GM18499 (cell line): Measurements from ENCODE around the gene IL2RA.

Experiments
- ATAC-seq: cut with Tn5 transposase; IDR thresholded peaks from one replicate; pipeline ENCODE4 v1.9.1; 2021; ENCODE audit warnings: moderate number of reproducible peaks; ENCODE audit not compliant: insufficient read depth, unreplicated experiment

The IL2RA gene

DNA sequence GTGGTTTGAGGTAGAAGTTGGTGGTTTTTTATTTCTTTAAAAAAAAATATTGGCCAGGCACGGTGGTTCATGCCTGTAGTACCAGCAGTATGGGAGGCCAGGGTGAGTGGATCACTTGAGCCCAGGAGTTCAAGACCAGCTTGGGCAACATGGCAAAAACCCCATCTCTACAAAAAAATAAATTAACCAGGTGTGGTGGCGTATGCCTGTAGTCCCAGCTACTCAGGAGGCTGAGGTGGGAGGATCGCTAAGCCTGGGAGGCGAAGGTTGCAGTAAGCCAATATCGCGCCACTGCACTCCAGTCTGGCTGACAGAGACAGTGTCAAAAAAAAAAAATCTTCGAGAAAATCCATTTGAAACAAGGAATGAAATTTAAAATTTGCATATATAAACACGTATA, 1.1 kb downstream of the IL2RA start:
- ATAC-seq: no peak

DNA sequence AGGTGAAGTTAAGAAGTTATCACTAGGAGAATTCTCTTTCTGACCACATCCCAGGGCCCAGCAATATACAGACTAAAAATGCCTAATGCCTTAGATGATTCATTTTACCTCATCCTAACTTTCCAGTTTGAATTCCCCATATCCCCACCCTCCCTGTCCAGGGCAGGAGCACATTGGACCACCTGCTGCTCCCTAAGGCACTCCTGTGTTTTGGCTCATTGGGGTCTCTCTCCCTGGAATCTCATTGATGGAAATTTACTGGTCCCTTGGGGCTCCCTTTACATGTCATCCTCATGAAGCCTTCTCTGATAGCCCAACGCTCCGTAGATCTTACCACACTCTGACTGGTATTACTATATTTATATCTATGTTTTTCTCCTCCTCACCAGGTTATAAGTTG, 2.7 kb downstream of the IL2RA start:
- no peak for ATAC-seq

DNA sequence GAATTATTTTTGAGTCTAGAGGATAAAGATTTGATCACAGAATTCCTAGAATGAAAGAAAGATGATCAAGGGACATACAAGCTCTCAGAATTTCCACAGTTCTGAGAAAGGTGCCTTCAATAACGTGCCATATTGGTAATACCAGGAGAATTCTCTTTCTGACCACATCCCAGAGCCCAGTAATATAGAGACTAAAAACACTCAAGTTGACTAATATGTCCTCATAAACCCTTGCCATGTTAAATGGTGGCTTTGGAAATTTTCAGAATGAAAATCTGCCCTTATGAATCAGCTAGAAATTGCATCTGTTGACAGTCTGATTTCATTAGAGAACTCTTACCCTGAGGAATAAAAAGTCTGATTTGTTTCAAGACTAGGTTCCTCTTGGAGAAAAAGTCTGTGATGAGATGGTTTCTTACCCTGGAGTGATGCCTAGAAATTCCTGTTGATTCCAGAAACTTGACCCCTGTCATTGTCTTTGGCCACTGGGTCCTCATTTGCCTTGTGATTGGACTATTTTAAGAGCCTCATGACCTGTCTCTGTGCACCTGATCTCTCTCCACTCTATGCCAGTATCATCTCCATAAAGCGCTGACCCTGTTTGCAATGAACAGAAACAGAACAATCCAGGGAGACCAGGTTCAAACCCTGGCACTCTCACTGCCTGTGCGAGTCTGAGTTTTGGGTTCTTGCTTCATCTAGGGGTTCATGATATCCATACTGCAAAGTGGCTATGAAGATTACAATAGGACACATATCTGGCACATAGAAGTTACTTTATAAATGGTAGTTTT, 3.3 kb downstream of the IL2RA start:
- ATAC-seq: no peak

DNA sequence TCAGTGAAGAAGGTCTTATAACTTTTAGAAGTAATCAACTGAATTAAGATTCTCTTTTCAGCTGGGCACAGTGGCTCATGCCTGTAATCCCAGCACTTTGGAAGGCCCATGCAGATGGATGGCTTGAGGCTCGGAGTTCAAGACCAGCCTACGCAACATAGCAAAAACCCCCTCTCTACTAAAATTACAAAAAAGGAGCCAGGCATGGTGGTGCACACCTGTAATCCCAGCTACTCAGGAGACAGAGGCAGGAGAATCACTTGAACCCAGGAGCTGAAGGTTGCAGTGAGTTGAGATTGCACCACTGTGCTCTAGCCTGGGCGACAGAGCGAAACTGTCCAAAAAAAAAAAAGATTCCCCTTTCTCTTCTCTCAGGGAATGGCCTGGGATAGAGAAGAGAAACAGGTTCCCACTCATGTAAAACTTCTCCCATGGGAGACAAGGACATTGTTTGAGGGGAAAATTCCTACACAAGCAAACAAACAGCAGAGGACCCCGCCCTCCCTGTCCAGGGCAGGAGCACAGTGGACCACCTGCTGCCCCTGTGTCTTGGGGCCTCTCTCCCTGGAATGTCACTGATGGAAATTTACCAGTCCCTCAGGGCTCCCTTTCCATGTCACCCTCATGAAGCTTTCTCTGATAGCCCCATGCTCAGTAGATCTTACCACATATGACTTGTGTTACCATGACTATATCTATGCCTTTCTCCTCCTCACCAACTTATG, 5.6 kb downstream of the IL2RA start:
- ATAC-seq: no peak

DNA sequence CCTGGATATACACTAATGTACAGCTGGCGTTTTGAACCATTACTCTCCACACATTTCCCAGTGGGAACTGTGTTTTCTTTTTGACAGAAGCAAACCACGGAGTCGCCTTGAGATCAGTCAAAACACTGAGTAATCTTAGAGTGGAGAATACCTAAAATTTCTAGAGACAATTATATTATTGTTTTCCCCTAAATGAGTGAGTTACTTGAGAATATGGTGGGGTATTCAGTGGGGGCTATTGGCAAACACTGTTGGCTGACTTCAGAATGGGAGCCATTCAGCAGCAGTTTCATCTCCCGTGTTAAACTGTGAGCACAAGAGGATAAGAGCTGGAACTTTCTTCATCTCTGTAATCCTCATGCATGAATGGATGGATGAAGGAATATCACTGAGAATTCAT, 6.2 kb downstream of the IL2RA start:
- ATAC-seq: no peak

DNA sequence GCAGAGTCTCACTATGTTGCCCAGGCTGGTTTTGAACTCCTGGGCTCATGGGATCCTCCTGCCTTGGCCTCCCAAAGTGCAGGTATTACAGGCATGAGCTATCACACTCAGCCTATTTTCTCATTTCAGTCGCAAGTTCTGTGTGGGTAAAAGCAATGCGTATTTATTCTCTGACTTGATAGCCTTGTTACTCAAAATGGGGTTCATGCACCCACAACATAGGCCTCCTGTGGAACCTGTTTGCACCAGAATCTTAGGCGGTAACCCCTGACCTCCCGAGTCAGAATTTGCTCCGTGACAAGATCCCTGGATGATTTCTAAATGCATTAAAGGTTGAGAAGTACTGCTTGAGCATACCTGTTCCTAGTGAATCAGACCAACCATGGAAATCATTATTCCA, 7.3 kb downstream of the IL2RA start:
- ATAC-seq: no peak

DNA sequence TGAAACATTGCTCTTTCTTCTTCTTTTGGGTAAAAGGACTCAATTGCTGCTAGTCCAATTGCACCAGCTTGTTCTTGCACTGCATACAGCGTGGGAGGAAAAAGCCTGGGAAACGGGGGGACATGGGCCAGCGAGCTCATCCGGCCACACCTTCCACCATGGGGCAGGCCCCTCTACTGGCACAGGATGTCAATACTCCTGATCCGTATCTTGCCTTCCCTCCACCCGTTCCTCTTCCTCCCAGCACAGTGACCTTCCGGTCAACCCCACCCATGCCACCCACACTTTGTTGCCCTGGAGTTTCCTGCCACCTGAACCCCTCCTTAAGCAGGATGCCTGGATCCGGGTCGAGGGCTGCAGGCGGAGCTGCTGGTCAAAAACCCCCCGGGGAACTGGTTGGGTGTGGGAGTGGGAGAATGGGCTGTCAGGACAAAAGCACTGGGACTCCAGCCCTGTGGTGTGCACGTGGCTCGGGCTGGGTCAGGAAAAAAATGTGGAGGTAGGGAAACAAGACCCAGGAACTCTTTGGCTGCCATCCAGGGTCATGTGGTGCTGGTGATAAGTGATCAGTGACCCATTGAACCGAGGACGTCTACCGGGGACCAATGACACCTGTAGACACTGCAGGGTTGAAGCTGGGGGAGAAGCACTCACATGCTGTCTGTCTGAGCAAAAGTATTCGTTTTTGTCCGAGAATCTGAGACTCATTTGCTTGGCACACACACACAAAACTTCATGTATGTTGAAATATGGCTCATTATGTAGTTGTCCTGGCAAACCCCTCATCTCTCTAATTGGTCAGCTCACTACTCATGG, 8.1 kb downstream of the IL2RA start:
- no peak for ATAC-seq

DNA sequence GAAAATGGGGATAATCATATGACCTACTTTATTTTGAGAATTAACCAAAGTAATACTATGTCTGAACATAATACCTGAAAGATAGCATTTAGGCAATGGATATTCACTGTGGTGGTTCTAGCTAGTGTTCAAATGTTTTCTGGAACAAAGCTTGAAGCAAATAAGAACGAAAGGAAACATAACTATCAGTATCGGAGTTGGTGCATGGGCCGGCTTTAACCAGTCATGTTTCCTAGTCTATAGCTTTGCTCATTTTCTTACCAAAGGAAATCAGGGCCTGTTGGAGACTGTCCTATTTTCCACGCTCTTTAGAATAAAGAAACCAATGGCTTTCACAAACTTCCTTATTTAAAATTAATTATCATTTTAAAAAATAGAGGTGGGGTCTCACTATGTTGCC, 8.9 kb downstream of the IL2RA start:
- ATAC-seq: no peak

DNA sequence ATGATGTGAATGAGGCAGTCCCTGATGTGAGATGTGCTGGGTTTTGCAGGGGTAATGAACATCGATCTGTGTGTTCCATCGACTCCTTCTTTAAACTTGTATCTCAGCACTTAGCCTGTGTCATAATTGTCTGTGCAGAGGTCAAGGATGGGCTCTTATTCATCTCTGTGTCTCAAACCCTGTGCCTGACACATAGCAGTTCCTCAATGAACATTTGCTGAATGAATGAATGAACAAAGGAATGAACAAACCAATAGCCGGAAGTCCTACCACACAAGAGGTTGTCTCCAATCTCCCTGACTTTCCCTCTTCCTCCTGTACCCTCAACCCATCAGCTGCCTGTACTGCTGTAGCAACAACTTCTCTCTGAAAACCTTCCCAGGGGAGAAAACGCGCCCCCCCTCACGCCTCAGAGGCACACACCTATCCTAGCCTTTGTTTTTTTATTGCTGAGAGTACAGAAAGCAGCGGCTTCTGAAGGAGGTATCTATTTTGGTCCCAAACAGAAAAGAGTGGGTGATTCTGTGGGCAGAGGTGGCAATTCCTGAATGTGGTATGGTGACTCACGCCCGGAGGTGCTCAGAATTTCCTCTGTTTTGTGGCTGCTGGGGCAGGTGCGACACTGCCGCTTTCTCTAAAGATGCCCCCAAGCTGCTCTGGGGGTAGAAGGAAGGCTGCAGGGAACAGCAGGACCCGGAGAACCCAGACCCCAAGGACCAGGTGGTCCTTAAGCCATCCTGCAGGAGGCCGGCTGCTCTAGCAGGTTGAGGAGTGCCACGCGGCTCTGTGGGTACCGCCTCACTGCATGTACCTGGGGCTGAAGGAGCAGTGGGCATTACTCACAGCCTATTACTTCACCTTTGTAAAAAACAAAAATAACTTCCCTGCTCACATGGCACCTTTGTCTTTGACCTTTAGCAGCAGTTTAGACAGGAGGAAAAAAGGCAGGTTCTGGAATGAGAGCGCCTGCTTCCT, 9.6 kb downstream of the IL2RA start:
- peak; percentile 34 for ATAC-seq

DNA sequence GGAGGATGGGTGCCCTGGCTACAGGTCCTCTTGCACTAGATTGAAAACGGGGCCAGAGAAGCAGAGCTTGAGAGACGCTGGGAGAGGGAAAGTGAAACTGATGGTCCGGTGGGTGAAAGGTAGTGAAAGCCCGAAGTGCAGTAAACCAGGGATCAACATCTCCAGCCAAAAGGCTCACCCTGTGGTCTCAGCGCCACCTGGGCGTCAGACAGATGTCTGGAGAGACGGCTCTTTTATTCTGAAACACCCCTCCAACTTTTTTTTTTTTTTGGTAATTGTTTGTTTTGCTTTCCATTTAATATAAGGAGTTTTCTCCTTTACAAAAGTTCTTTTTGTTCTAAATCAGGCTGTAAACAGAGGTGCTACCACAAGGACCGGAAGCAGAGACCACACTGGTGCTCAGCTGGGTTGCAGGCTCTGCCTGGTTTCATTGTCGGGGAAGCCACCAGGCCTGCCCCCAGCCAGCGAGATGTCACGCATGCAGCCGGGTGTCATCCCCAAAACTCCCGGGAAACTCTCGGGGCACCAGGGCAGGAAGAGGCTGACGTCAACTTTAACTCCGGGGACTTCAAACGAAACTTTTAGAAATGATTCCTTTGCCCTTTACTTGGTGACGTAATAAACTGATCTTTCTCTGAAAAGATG, 11.2 kb downstream of the IL2RA start:
- ATAC-seq: peak; percentile 48

DNA sequence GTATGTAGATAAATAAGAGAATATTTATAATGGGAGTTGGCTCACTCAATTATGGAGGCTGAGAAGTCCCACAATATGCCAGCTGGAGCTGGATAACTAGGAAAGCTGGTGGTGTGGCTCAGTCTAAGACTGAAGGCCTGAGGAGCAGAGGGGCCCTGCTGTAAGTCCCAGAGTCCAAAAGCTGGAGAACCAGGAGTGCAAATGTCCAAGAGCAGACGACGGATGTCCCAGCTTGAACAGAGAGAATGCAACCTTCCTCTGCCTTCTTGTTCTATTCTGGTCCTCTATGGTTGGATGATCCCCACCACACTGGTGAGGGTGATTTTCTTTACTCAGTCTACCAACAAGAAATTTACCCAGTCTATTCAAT, 13.2 kb downstream of the IL2RA start:
- ATAC-seq: no peak

DNA sequence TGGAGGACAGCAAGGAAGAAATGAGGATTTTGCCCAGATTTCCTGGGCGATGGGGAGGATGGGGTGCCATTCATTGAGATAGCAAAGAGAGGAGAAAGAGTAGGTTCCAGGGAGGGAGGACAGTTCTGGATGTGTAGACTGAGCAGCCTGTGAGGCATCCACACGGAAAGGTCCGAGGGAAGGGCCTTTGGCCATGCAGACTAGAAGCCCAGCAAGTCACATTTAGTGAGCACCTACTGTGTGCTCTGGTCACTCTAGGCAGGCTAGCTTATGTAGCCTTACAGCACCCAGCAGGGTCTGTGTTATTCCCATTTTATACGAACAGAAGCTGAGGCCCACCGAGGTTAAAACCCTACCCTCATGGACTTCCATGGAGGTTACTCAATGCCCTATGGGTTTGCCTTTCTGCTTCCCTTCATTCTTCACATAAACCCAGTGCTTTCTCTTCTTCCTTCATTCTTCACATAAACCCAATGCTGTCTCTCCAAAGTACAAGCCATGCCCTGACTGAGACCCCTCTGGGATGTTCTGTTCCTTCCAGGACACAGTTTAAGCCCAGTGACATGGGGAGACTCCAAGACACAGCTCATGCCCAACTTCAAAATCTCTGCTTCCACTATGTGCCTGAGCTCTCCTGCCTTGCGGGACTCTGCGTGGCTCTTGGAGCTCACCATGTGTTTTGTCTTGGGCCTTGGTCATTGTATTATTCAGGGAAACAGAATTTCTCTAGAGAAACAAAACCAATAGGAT, 13.7 kb downstream of the IL2RA start:
- no peak for ATAC-seq

DNA sequence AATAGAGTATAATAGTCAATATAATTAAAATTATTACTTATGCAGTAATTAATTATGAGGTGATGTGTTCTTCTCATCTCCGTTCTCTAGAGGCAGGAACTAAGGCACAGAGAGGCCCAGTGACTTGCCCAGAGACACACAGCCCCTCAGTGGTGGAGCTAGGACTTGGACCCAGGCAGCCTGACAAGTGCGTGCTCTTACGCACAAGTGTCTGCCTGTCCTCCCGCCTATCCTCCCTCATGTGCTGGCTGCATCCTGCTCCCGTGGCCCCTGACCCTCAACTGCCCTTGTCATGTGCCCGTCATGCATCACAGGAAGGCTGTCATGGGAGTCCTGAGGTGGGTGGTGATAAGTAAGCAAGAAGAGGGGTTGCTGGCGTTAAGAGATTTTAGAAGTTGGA, 14.3 kb downstream of the IL2RA start:
- ATAC-seq: no peak

DNA sequence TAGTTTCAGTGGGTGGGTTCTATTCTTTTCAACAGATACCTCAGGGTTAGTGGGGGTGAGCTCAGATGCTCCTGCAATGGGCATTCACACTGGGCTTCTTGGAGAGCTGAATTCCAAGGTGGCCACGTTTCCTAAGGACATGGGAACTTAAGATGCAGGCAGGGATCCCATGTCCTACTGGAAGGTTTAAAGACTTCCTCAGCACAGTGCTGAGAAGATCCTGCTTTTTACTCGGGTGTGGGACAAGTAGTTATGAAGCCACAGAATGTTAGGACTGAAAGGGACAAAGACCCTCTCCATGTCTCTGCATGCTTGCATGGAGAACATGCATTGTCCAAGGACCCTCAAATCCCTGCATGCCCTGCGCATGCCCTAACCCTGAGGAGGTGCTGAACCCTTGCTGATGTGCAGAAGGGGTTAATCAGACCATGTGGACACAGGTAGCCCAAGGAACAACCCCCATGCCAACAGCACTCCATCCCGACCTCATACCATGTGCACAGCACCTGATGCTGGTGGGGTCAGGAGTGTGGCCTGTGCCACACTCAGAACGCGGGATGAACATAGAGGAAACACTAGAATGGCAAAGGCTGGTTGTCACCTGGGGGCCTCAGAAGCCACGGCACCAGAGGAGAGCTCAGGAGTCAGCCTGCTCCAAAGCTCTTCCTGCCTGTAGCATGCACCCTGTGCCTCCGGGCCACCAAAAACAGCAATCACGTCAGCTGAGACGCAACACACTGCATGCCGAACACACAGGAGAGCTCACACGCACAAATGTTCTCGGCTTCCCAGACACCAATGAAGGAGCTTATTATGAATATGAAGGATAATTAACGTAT, 15.2 kb downstream of the IL2RA start:
- no peak for ATAC-seq

DNA sequence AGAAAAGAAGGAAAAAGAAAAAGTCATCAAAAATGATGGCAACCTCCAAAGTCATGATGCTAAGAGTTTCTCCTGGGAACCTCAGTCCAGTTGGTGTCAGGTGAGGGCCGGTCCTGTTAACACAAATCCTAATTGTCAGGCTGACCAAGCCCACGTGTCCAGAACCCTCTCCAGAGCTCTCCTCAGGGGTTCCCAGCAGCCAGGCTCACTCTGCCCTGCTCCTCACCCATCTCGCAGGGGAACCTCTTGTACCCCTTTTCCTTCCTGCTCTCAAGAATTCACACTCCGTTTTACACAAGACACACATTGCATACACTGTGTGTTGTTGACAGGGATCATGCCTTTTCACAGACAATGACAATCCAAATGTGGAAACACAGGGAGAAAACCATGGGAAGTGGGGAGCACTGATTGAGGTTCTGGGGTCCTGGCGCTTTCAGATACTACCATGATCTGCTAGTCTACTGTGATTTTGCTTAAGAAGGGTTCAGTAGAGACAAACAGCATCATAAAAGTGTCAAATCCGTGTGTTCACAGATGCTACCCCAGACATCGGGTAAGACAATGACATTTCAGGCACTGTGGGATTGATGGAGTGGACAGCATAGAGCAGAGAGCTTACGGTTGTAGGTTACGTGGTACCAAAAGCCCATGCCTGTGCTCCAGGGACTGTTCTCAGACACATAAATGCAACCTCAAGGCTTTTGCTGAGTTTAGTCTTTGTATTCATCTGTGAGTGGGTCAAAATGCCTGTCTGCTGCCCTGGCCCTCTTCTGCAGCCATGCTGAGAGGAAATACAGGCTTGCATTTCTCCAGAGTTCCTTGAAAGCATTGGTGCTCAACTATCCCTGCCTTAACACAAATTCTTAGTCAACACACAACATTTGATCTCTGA, 16.0 kb downstream of the IL2RA start:
- no peak for ATAC-seq

DNA sequence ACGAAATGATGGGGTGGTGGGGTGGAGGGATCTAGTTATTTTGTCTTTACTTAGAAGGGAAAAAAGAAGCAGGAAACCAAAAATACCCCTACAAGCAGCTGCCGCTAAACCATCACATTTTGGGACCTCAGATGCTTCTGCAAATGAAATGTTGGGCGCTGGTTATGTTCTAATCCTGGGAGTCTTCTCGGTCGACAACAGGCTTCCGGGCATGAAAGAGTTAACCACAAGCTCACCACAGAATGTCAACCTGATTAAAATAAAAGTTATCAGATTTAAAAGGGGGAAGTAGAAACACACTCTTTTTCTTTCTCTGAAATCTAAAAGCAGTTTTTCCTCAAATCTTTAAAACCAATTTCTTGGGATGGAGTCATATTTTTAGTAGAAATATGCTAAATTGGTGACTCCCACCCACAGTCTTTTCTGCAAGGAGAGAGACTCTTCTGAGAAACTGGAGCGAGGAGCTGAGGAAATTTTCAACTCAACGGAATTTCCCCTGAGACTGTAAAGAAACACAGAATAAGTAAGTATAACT, 16.8 kb downstream of the IL2RA start:
- ATAC-seq: no peak
